OCI-LY1 (cell line): ENCODE measurements around the gene WHAMM.

ENCODE experiments used
- H2AFZ ChIP-seq: fragments of 200-600 bp; sonication (generic), shearing (Covaris generic); 2 replicates; pipeline ENCODE4 v1.6.0; 2014; ENCODE audit warnings: antibody characterized with exemption, mild to moderate bottlenecking, low read length
- H3F3A ChIP-seq: fragments of 200-600 bp; sonication (generic), shearing (Covaris generic); 2 replicates; pipeline ENCODE4 v1.6.0; 2014; ENCODE audit warnings: mild to moderate bottlenecking, antibody characterized with exemption, low read length, moderate library complexity; ENCODE audit not compliant: insufficient read depth
- H3K27ac ChIP-seq: fragments of 200-600 bp; sonication (generic); 2 replicates; pipeline ENCODE4 v1.5.1; 2014; ENCODE audit warnings: low read length, mixed run types, mild to moderate bottlenecking, low read depth; ENCODE audit not compliant: poor library complexity, severe bottlenecking
- H3K27me3 ChIP-seq: fragments of 200-600 bp; sonication (generic); 2 replicates; pipeline ENCODE4 v1.6.0; 2014; ENCODE audit warnings: antibody characterized with exemption, mild to moderate bottlenecking, low read length, moderate library complexity; ENCODE audit not compliant: insufficient read depth
- H3K36me3 ChIP-seq: fragments of 200-600 bp; sonication (generic); 2 replicates; pipeline ENCODE4 v1.6.1; 2014; ENCODE audit warnings: mild to moderate bottlenecking, antibody characterized with exemption, low read length, moderate library complexity, mixed read lengths; ENCODE audit not compliant: insufficient read depth
- H3K4me1 ChIP-seq: fragments of 200-600 bp; sonication (generic); 2 replicates; pipeline ENCODE4 v1.5.1; 2014; ENCODE audit warnings: mild to moderate bottlenecking, low read length, moderate library complexity; ENCODE audit not compliant: insufficient read depth, severe bottlenecking
- H3K4me2 ChIP-seq: fragments of 200-600 bp; sonication (generic), shearing (Covaris generic); 2 replicates; pipeline ENCODE4 v1.6.1; 2014; ENCODE audit warnings: low read length
- H3K4me3 ChIP-seq: fragments of 200-600 bp; sonication (generic); 2 replicates; pipeline ENCODE4 v1.5.1; 2014; ENCODE audit warnings: low read length, low read depth, mild to moderate bottlenecking, mixed read lengths; ENCODE audit not compliant: poor library complexity, severe bottlenecking
- H3K79me2 ChIP-seq: fragments of 200-600 bp; shearing (Covaris generic); 2 replicates; pipeline ENCODE4 v1.6.1; 2016; ENCODE audit warnings: mixed run types, low read length, mixed read lengths; ENCODE audit not compliant: insufficient read depth
- H3K9ac ChIP-seq: fragments of 200-600 bp; sonication (generic), shearing (Covaris generic); 2 replicates; pipeline ENCODE4 v1.6.1; 2014; ENCODE audit warnings: mild to moderate bottlenecking, low read length, mixed read lengths
- H3K9me2 ChIP-seq: fragments of 200-600 bp; sonication (generic), shearing (Covaris generic); 2 replicates; pipeline ENCODE4 v1.6.1; 2014; ENCODE audit warnings: low read depth, mild to moderate bottlenecking, low read length, mixed read lengths
- H3K9me3 ChIP-seq: fragments of 200-600 bp; shearing (Covaris generic); 2 replicates; pipeline ENCODE4 v1.6.1; 2014; ENCODE audit warnings: low read length, mixed read lengths
- H4K20me1 ChIP-seq: fragments of 200-600 bp; sonication (generic), shearing (Covaris generic); 2 replicates; pipeline ENCODE4 v1.6.0; 2016; ENCODE audit warnings: mild to moderate bottlenecking, low read length; ENCODE audit not compliant: insufficient read depth
- CTCF ChIP-seq: fragments of 200-600 bp; sonication (generic), shearing (Covaris generic); IDR thresholded peaks from 2 replicates; pipeline ENCODE4 v1.5.1; 2017; ENCODE audit warnings: mild to moderate bottlenecking, antibody characterized with exemption, low read length, moderate library complexity, mixed read lengths
- EZH2 ChIP-seq: fragments of 200-600 bp; sonication (generic), shearing (Covaris generic); IDR thresholded peaks from 2 replicates; pipeline ENCODE4 v1.8.0; 2017; ENCODE audit warnings: borderline replicate concordance, mixed run types, mild to moderate bottlenecking, antibody characterized with exemption, low read length, moderate library complexity, mixed read lengths

WHAMM gene

DNA sequence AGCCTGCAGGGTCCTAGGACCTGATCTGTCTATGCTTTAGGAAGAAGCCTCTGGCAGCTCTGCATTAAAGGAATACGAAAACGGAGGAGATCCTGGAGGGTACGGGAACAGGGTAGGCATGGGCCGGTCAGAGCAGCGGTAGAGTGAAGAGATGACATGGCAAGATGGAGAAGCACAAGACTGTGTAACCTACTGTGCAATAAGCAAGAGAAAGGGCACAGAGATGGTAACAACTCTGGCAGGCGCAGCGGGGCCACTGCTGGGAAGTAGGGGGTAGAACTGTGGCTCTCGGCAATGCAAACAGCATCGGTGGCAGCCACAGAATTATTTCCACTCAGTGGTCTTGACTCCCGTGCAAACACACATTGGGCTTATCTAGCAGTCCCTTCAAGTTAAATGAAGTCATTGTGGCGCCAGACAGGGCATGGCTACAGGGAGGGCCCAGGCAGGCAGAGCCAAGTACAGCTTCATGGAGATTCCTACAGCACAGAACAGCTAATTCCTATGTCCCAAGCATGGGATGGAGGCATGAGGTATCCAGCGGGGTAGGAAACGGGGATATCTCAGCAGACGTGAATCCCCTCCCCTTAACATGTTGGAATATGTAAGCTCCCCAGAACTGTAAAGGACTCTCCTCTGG, 28.8 kb downstream of the WHAMM start:
- H3K4me1 ChIP-seq, result no peaks in the 10 kb centered on the region
- no peaks in the 10 kb centered on the region; the same call in 1 of the 2 replicates for H3F3A ChIP-seq
- no peaks in the 10 kb centered on the region for H3K9me2 ChIP-seq
- no peak overlapping the region for H3K4me2 ChIP-seq
- no peak overlapping the region for H3K27ac ChIP-seq
- no peak overlapping the region for H2AFZ ChIP-seq
- no peak for TF ChIP-seq EZH2
- no peak for TF ChIP-seq CTCF
- H3K27me3 ChIP-seq, result no peaks in the 10 kb centered on the region
- H4K20me1 ChIP-seq, result no peaks in the 10 kb centered on the region
- H3K9me3 ChIP-seq, result no peaks in the 10 kb centered on the region
- H3K36me3 ChIP-seq, result peaks cover 48% of the 10 kb centered on the region
- H3K9ac ChIP-seq, result no peak overlapping the region
- no peaks in the 10 kb centered on the region for H3K79me2 ChIP-seq
- H3K4me3 ChIP-seq, result no peak overlapping the region

GRCh38 chr15:82839136-82839535, 29.7 kb downstream of the WHAMM start:
- H3K36me3 ChIP-seq, result peaks cover 39% of the 10 kb centered on the region
- no peaks in the 10 kb centered on the region for H3K79me2 ChIP-seq
- no peaks in the 10 kb centered on the region for H3K27me3 ChIP-seq
- no peak overlapping the region for H3K4me2 ChIP-seq
- H4K20me1 ChIP-seq, result no peaks in the 10 kb centered on the region
- H3K4me1 ChIP-seq, result peaks cover 9% of the 10 kb centered on the region
- no peaks in the 10 kb centered on the region for H3K9me3 ChIP-seq
- H3K9ac ChIP-seq, result no peak overlapping the region
- no peaks in the 10 kb centered on the region for H3K9me2 ChIP-seq
- H3K27ac ChIP-seq, result no peak overlapping the region
- no peak overlapping the region for H3K4me3 ChIP-seq
- H2AFZ ChIP-seq, result no peak overlapping the region
- TF ChIP-seq CTCF (no peak), EZH2 (no peak)
- H3F3A ChIP-seq, result no peaks in the 10 kb centered on the region; the same call in 1 of the 2 replicates

DNA sequence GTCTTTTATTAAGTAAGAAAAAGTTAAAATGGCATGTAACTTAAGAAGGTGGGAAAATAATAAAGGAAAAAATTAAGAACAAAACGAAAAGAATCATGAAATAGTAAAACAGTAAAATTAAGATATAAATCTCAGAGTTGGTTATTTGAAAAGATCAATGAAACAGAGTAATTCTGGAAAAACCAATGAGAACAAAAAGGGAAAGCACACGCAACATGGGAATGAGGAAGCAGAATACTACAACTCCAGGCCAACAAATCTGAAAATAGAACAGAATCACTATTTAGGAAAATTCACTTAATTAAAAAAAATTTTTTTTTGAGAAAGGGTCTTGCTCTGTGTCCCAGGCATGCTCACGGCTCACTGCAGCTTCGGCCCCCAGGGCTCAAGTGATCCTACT, 30.7 kb downstream of the WHAMM start:
- Histone ChIP-seq H3K27me3 (no peaks in the 10 kb centered on the region), H3K27ac (no peak overlapping the region), H3K4me1 (peaks cover 19% of the 10 kb centered on the region), H3K4me3 (no peak overlapping the region), H4K20me1 (no peaks in the 10 kb centered on the region), H3K79me2 (no peaks in the 10 kb centered on the region), H3K9me2 (no peaks in the 10 kb centered on the region), H3K36me3 (peaks cover 29% of the 10 kb centered on the region), H3K9ac (no peak overlapping the region), H3K9me3 (no peaks in the 10 kb centered on the region), H3F3A (no peaks in the 10 kb centered on the region; the same call in 1 of the 2 replicates), H2AFZ (no peak overlapping the region), H3K4me2 (no peak overlapping the region)
- no peak for TF ChIP-seq EZH2
- no peak for TF ChIP-seq CTCF
